Measurements from ENCODE around the gene CEP44. TPM values are rescaled to one million over a fixed set of nuclear protein-coding genes. Genes with fewer than 3 reads are reported as not detected.

CEP44 gene
- total and polyA plus RNA-seq, 10 of the 15 experiments (the other 5 are each of a cell fraction or from before 2014, with no cell fraction given): 7.6 to 19.8 (median 14.2) TPM

DNA sequence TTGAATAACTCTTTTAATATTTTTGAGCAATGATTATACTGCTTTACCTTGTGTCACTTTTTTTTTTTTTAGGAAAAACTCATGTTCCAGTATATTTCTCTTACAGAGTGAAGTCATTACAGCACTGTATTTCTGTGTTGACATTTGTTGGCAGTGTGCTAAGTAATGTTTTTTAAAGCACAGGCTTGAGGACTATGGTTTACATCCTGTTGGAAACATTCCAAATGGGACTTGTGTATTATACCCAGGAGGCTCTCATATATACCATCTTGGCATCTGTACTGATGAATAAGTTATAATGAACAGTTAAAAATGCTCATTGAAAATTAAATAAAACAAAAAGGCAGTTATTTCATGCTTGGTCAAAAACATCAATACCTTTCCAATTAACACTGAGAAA lies 33.8 kb downstream of the CEP44 start:
- ChIA-PET POLR2A (no interaction called here), SMC1A (ENCODE audit: uncharacterized antibody, unreplicated experiment) (no interaction called here), CTCF (interaction anchor here (4.4 kb wide), 1 partner anchor 96 kb away, joined by 83 read pairs; no protein-coding TSS in a partner anchor), RAD21 (ENCODE audit: unreplicated experiment) (no interaction called here)
- Histone ChIP-seq H4K20me1 (ENCODE audit: control insufficient read depth, insufficient read depth) (no peaks in the 10 kb centered on the region), H3K4me2 (ENCODE audit: control insufficient read depth, insufficient read depth) (no peak overlapping the region), H3K4me1 (ENCODE audit: control insufficient read depth, insufficient read depth, low read length) (no peaks in the 10 kb centered on the region), H3K4me3 (no peak overlapping the region), H2AFZ (ENCODE audit: control insufficient read depth, low read depth, low read length) (no peak overlapping the region), H3K9ac (ENCODE audit: control insufficient read depth, insufficient read depth, low read length) (no peak overlapping the region), H3K36me3 (ENCODE audit: control insufficient read depth in 2 of 2, insufficient read depth in 2 of 2, low read length in 1 of 2) (no peaks in the 10 kb centered on the region; a peak in 1 of 4 replicates), H3K27ac (ENCODE audit: control insufficient read depth, insufficient read depth) (no peak overlapping the region), H3K9me3 (replicated peaks; ENCODE audit: control insufficient read depth, insufficient read depth, low read length) (no peaks in the 10 kb centered on the region), H3K27me3 (replicated peaks in 1 of 2; ENCODE audit: control insufficient read depth in 2 of 2, insufficient read depth in 2 of 2, low read length in 1 of 2) (no peaks in the 10 kb centered on the region), H3K79me2 (ENCODE audit: control insufficient read depth, insufficient read depth, low read length) (no peaks in the 10 kb centered on the region)
- FAIRE-seq (no peak), DNase-seq (ENCODE audit: low read depth, low spot score) (no peak), ATAC-seq (no peak)
- in situ Hi-C loops (cut with MboI): loop anchor here (10.0 to 25.0 kb wide), 2 partner anchors 93 to 805 kb away; no protein-coding TSS in a partner anchor
- BruUV-seq (replicated peaks): no TSS peak
- intact Hi-C loops (cut with micrococcal nuclease; ENCODE audit: unreplicated experiment): loop anchor here (5.0 kb wide), 1 partner anchor 895 kb away; no protein-coding TSS in a partner anchor
- no peak for TF ChIP-seq ZNF217 (IDR thresholded peaks at IDR 0.05)
- TF ChIP-seq MEF2A (IDR thresholded peaks at IDR 0.05; ENCODE audit: insufficient read depth, low read depth, low read length): no peak
- no peak for TF ChIP-seq MTA3 (IDR thresholded peaks at IDR 0.05; ENCODE audit: borderline replicate concordance, low read length)
- no peak for TF ChIP-seq HDAC2 (IDR thresholded peaks at IDR 0.05)
- TF ChIP-seq KLF5 (IDR thresholded peaks at IDR 0.05; ENCODE audit: partially characterized antibody): no peak
- TF ChIP-seq TAF1 (IDR thresholded peaks at IDR 0.05; ENCODE audit: borderline replicate concordance, low read depth, low read length): no peak
- TF ChIP-seq RBBP5 (conservative IDR thresholded peaks at IDR 0.05): no peak
- no peak for TF ChIP-seq HDGF (IDR thresholded peaks at IDR 0.05)
- no peak for TF ChIP-seq RFX5 (IDR thresholded peaks at IDR 0.05; ENCODE audit: low read depth, low read length)
- no peak for TF ChIP-seq CREB1 (IDR thresholded peaks at IDR 0.05; ENCODE audit: low read depth)
- TF ChIP-seq GATAD2B (conservative IDR thresholded peaks at IDR 0.05; ENCODE audit: low read depth): no peak
- no peak for TF ChIP-seq NBN (IDR thresholded peaks at IDR 0.05)
- no peak for TF ChIP-seq ZBED1 (IDR thresholded peaks at IDR 0.05; ENCODE audit: borderline replicate concordance)
- no peak for TF ChIP-seq E4F1 (IDR thresholded peaks at IDR 0.05; ENCODE audit: borderline replicate concordance, partially characterized antibody)
- no peak for TF ChIP-seq RAD21 (IDR thresholded peaks at IDR 0.05; ENCODE audit: insufficient read depth, low read depth, low read length)
- no peak for TF ChIP-seq CHD4 (IDR thresholded peaks at IDR 0.05)
- no peak for TF ChIP-seq ZNF274 (IDR thresholded peaks at IDR 0.05; ENCODE audit: insufficient read depth, insufficient read length)
- TF ChIP-seq, protein P1, sequence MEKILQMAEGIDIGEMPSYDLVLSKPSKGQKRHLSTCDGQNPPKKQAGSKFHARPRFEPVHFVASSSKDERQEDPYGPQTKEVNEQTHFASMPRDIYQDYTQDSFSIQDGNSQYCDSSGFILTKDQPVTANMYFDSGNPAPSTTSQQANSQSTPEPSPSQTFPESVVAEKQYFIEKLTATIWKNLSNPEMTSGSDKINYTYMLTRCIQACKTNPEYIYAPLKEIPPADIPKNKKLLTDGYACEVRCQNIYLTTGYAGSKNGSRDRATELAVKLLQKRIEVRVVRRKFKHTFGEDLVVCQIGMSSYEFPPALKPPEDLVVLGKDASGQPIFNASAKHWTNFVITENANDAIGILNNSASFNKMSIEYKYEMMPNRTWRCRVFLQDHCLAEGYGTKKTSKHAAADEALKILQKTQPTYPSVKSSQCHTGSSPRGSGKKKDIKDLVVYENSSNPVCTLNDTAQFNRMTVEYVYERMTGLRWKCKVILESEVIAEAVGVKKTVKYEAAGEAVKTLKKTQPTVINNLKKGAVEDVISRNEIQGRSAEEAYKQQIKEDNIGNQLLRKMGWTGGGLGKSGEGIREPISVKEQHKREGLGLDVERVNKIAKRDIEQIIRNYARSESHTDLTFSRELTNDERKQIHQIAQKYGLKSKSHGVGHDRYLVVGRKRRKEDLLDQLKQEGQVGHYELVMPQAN (conservative IDR thresholded peaks at IDR 0.05): no peak
- no peak for TF ChIP-seq MYC (IDR thresholded peaks at IDR 0.05; ENCODE audit: insufficient read depth, insufficient read length, insufficient replicate concordance, low read length, severe bottlenecking)
- TF ChIP-seq NFXL1 (IDR thresholded peaks at IDR 0.05; ENCODE audit: borderline replicate concordance): no peak
